Activated CD4-positive, alpha-beta T cell treated with anti-CD3 and anti-CD28 coated beads, Interleukin-2, amount 10 ng/mL, durations not matched to agents 7 days and 5 days (primary cell): ENCODE data around the gene TMEM132E. TPM values are rescaled to one million over a fixed set of nuclear protein-coding genes. Genes with fewer than 3 reads are reported as not detected.
A peak's percentile ranks its signal among the peaks of the same experiment; 100 is the strongest.

Experiments
- CTCF ChIA-PET: fragments of 350-600 bp; sonication (Branson Sonifier 250); formaldehyde crosslinking; loops from one replicate; lab custom pipeline; 2021; ENCODE audit warnings: antibody characterized with exemption; lab: Charles Lee
- POLR2A ChIA-PET: fragments of 350-600 bp; sonication (Branson Sonifier 250); formaldehyde crosslinking; loops from one replicate; lab custom pipeline; 2021; ENCODE audit warnings: antibody characterized with exemption; lab: Charles Lee
- DNase-seq: peaks from one replicate; pipeline ENCODE4 v3.0.0-alpha.2; 2020
- H3K27ac Mint-ChIP-seq: one replicate; pipeline ENCODE4 v1.8.0; 2021; ENCODE audit warnings: mild to moderate bottlenecking, moderate library complexity, mixed read lengths
- H3K27me3 Mint-ChIP-seq: one replicate; pipeline ENCODE4 v1.8.0; 2021; ENCODE audit warnings: mixed read lengths
- H3K36me3 Mint-ChIP-seq: one replicate; pipeline ENCODE4 v1.8.0; 2021; ENCODE audit warnings: low read depth, mixed read lengths
- H3K4me1 Mint-ChIP-seq: one replicate; pipeline ENCODE4 v1.8.0; 2021; ENCODE audit warnings: mixed read lengths
- H3K4me3 Mint-ChIP-seq: one replicate; pipeline ENCODE4 v1.8.0; 2021; ENCODE audit warnings: mild to moderate bottlenecking, moderate library complexity, mixed read lengths
- H3K9me3 Mint-ChIP-seq: one replicate; pipeline ENCODE4 v1.8.0; 2021; ENCODE audit warnings: mixed read lengths
- total RNA-seq, 2 experiments: library from RNA; stranded (reverse); gene quantifications; one replicate each; pipeline ENCODE4 v1.2.3, GENCODE V29; 2021

TMEM132E gene
- total RNA-seq, 2 experiments from 2014 or later: not detected

DNA sequence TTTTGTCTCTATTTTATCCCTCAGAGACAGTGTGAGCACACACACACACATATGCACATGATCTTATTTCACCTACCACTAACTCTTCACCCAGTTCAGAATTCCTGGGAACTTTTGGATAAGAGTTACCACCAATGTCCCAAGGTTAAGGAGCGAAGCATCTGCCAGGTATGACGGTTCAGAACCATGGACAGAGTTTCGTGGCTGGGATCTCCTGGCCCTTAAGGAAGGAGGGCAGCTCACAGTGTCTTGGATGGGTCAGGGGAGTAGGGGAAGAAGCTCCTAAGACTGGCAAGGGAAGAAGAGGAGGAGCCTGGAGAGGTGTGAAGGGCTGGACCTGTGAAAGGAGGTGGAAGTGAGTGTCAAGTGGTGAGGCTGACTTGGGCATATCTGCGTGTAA is 23.0 kb upstream of the TMEM132E start:
- peaks cover 8% of the 10 kb centered on the region for H3K27me3 Mint-ChIP-seq
- no peaks in the 10 kb centered on the region for H3K36me3 Mint-ChIP-seq
- POLR2A ChIA-PET: no interaction called here
- no peaks in the 10 kb centered on the region for H3K9me3 Mint-ChIP-seq
- DNase-seq: peak; percentile 18
- CTCF ChIA-PET: interaction anchor here (1.3 kb wide), 1 partner anchor 9 kb away, joined by 3 read pairs; no protein-coding TSS in a partner anchor
- H3K4me3 Mint-ChIP-seq: no peak overlapping the region
- no peaks in the 10 kb centered on the region for H3K4me1 Mint-ChIP-seq
- H3K27ac Mint-ChIP-seq: no peak overlapping the region

DNA sequence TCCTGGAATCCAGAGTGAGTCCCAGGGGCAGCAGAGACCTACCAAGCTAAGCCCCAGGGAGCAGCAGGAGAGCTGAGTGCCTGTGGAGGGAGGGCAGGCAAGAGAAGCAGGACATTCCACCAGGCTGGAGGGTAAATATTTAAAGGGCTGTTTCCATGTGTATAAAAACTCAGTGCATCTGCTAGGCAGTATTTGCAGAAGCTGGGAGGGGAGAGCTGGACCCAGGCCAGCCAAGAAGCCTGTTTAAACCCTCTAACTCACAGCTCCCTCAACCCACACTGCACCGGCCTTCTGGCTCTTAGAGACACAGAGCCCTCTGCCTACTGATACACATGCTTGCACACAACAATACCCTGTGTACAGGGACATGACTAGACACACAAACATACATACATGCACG is 22.5 kb upstream of the TMEM132E start:
- no peaks in the 10 kb centered on the region for H3K36me3 Mint-ChIP-seq
- no peaks in the 10 kb centered on the region for H3K9me3 Mint-ChIP-seq
- no peaks in the 10 kb centered on the region for H3K4me1 Mint-ChIP-seq
- no peak overlapping the region for H3K4me3 Mint-ChIP-seq
- DNase-seq: no peak
- ChIA-PET CTCF (interaction anchor here (1.3 kb wide), 1 partner anchor 9 kb away, joined by 3 read pairs; no protein-coding TSS in a partner anchor), POLR2A (no interaction called here)
- H3K27ac Mint-ChIP-seq: no peak overlapping the region
- H3K27me3 Mint-ChIP-seq: peaks cover 5% of the 10 kb centered on the region

DNA sequence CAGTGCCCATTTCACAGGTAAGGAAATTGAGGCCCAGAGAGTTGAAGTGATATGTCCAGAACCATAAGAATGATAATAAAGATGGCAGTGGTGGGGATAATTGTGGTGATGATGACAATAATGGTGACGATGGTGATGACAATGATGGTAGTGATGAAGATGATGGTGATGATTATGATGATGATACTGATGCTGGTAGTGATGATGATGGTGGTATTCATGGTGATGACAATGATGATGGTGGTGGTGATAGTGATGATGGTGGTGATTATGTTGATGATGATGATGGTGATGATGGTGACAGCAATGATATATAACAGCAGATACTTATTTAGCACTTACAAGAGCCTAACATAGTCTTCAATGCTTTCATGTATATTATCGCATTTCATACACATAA is 18.1 kb upstream of the TMEM132E start:
- Mint-ChIP-seq H3K27ac (no peak overlapping the region), H3K36me3 (no peaks in the 10 kb centered on the region), H3K4me3 (no peak overlapping the region), H3K27me3 (peaks cover 18% of the 10 kb centered on the region), H3K4me1 (no peaks in the 10 kb centered on the region), H3K9me3 (no peaks in the 10 kb centered on the region)
- POLR2A ChIA-PET: no interaction called here
- no peak for DNase-seq
- CTCF ChIA-PET: no interaction called here

DNA sequence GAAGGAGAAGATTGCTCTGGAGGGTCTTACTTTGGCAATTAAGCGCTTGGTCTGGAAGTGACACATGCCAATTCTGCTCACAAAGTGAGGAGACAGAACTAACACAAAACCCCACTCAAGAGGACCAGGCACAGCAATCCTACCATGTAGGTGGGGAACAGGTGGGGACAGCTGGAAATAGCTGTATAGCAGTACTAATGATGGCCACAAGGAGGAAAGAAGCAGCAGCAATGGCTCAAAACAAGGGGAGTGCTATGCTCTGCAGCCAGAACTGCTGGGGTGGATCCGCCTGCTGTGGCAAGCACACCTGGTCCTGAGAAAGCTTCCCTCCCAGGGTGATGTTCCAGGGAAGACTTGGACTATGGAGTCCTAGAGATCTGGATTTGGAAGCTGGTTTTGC is 17.0 kb upstream of the TMEM132E start:
- no peak overlapping the region for H3K4me3 Mint-ChIP-seq
- no peak overlapping the region for H3K27ac Mint-ChIP-seq
- ChIA-PET POLR2A (no interaction called here), CTCF (interaction anchor here (0.6 kb wide), 1 partner anchor 75 kb away, joined by 3 read pairs; no protein-coding TSS in a partner anchor)
- no peaks in the 10 kb centered on the region for H3K9me3 Mint-ChIP-seq
- no peaks in the 10 kb centered on the region for H3K36me3 Mint-ChIP-seq
- DNase-seq: no peak
- no peaks in the 10 kb centered on the region for H3K4me1 Mint-ChIP-seq
- H3K27me3 Mint-ChIP-seq: peaks cover 18% of the 10 kb centered on the region

DNA sequence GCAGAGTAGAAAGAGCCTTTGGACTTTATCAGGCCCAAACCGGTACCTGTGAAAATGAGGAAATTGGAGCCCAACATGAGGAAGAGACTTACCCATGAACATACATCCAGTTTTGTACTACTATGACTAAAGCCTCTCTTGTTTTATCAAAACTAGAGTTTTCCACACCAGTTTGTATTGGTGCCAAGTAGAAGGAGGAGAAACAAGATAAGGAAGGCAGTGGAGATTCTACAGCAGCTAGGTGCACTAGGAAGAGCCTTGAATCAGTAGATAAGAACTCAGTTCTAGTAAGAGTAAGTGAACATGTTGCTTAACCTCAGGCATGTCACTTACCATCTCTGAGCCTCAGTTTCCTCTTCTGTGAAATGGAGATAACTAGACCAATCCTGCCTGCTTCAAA is 13.7 kb upstream of the TMEM132E start:
- Mint-ChIP-seq H3K4me1 (no peaks in the 10 kb centered on the region), H3K27me3 (peaks cover 25% of the 10 kb centered on the region), H3K9me3 (no peaks in the 10 kb centered on the region), H3K4me3 (no peak overlapping the region), H3K27ac (no peak overlapping the region), H3K36me3 (no peaks in the 10 kb centered on the region)
- ChIA-PET CTCF (no interaction called here), POLR2A (no interaction called here)
- no peak for DNase-seq

DNA sequence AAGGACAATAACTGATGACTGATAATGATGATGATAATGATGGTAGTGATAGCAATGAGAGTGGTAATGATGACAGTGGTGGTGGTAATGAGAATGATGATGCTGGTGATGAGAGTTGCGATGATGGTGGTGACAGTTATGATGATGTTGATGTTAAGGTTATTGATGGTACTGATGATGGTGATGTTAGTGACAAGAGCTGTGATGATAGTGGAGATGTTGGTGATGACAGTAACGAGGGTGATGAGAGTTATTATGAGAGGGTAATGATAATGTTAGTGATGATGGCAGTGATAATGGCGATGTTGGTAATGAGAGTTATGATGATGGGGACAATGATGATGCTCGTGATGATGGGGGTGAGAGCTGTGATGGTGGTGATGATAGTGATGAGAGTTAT is 13.2 kb upstream of the TMEM132E start:
- H3K4me1 Mint-ChIP-seq: no peaks in the 10 kb centered on the region
- no peak overlapping the region for H3K4me3 Mint-ChIP-seq
- ChIA-PET POLR2A (no interaction called here), CTCF (interaction anchor here (1.3 kb wide), 1 partner anchor 14 kb away, joined by 3 read pairs; the partner anchor contains the start of gene TMEM132E)
- no peak overlapping the region for H3K27ac Mint-ChIP-seq
- DNase-seq: no peak
- H3K36me3 Mint-ChIP-seq: no peaks in the 10 kb centered on the region
- H3K27me3 Mint-ChIP-seq: peaks cover 25% of the 10 kb centered on the region
- no peaks in the 10 kb centered on the region for H3K9me3 Mint-ChIP-seq

DNA sequence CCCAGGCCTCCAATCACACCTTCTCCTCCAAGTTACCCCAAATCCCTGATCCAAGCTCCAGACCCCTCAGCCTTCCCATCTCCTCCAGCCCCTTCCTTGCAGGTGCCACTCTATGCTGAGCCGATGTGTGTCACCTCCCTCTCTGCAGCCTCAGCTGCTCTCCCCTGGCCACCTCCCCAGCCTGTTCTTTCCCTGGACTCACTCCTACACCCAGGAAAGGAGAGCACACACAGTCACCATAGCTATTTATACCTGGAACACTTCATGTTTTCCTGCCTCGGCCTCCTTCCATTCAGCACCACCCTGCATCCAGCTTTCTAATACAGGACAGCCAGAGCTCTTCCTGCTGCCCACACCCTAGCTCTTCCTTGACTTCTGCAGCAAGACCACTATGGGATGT is 12.5 kb upstream of the TMEM132E start:
- H3K27ac Mint-ChIP-seq: no peak overlapping the region
- DNase-seq: no peak
- no peaks in the 10 kb centered on the region for H3K4me1 Mint-ChIP-seq
- H3K9me3 Mint-ChIP-seq: no peaks in the 10 kb centered on the region
- H3K27me3 Mint-ChIP-seq: peaks cover 27% of the 10 kb centered on the region
- CTCF ChIA-PET: interaction anchor here (1.3 kb wide), 1 partner anchor 13 kb away, joined by 3 read pairs; the partner anchor contains the start of gene TMEM132E
- no peaks in the 10 kb centered on the region for H3K36me3 Mint-ChIP-seq
- POLR2A ChIA-PET: no interaction called here
- H3K4me3 Mint-ChIP-seq: no peak overlapping the region

DNA sequence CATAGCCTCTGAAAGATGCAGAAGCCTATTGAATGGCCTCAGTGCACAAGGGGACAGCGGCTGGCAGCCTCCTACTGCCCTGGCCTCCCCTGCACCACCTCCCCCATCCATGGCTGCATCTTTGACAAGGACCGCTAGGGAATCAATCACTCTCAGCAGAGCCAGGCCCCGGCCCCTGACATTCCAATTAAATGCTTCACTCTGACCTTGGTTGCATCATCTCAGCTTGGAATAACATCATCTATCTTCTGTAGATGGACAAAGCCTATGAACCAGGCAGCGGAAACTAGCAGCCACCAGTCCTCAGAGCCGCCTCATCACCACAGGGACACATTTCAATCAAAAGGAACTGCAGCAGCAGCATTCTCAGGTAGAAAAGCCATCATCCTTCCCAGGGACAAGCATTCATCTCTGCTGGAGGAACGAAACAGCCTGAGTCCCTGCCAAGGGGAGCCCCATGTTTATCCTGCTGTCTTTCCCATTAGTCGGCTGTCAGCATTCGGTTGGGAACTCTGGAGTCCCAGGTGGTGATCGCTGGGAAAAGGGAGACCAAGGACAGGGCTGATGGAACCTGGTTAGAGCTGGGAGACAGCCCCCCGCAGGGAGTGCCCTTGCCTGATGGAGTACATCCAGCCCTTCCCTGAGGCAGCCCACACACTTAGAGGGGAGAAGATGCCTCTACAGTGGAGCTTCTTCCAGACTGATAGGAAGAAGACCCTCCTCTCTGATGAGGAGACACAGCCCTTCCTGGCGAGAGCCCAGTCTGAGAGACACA is 11.5 kb upstream of the TMEM132E start:
- POLR2A ChIA-PET: no interaction called here
- no peaks in the 10 kb centered on the region for H3K36me3 Mint-ChIP-seq
- CTCF ChIA-PET: no interaction called here
- peaks cover 36% of the 10 kb centered on the region for H3K27me3 Mint-ChIP-seq
- H3K4me1 Mint-ChIP-seq: no peaks in the 10 kb centered on the region
- no peak for DNase-seq
- H3K4me3 Mint-ChIP-seq: no peak overlapping the region
- no peak overlapping the region for H3K27ac Mint-ChIP-seq
- no peaks in the 10 kb centered on the region for H3K9me3 Mint-ChIP-seq

DNA sequence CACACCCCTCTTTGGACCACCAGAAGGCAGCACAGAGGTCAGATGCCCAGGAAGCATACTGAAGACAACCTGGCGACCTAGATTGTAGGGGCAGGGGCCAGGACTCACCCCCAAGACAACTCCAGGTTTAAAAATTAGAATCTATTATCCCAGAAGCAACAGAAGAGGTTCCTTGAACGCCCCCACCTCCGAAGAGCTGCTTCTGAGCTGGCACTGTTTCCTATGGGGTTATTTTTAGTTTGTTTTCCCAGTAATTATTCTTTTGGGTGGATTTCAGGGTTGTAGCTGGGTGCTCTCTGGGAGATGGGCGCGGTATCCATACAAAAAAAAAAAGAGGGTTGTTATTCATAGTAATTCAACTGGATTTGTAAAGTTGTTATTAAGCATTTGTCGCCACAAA is 10.4 kb upstream of the TMEM132E start:
- Mint-ChIP-seq H3K27ac (no peak overlapping the region), H3K4me3 (no peak overlapping the region), H3K27me3 (peaks cover 36% of the 10 kb centered on the region), H3K9me3 (no peaks in the 10 kb centered on the region), H3K4me1 (no peaks in the 10 kb centered on the region), H3K36me3 (no peaks in the 10 kb centered on the region)
- no peak for DNase-seq
- ChIA-PET POLR2A (no interaction called here), CTCF (no interaction called here)

DNA sequence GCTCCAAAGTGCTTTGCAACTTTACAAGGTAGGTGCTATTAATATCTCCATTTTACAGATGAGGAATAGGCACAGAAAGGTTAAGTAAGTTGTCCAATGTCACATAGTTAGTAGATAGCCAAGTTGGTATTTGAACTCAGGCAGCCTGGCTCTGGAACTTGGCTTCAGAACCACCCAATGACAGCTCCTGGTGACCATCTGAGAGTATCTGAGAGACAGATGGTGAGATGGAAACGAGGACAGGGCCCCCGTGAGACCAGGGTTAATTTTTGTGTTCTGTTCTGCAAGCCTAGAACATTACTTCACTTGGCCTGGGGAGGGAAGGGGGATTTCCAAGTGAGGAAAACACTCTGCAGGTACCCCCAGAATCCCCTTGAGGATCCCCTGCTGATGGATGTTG is 9.8 kb upstream of the TMEM132E start:
- H3K27me3 Mint-ChIP-seq: peaks cover 37% of the 10 kb centered on the region
- no peaks in the 10 kb centered on the region for H3K4me1 Mint-ChIP-seq
- CTCF ChIA-PET: no interaction called here
- H3K27ac Mint-ChIP-seq: no peak overlapping the region
- no peak overlapping the region for H3K4me3 Mint-ChIP-seq
- no peaks in the 10 kb centered on the region for H3K36me3 Mint-ChIP-seq
- no peaks in the 10 kb centered on the region for H3K9me3 Mint-ChIP-seq
- POLR2A ChIA-PET: no interaction called here
- no peak for DNase-seq

DNA sequence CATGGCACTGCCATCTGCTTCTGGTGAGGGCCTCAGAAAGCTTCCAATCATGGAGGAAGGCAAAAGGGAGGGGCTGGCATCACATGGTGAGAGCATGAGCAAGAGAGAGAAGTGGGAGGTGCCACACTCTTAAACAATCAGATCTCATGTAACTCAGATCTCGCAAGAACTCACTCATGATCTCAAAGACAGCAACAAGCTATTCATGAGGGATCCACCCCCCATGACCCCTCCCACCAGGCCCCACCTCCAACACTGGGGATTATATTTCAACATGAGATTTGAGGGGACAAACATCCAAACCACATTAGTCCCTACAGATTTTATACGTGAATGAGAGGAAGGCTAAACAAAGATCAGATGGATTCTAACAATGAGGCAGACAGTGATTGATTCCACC is 8.9 kb upstream of the TMEM132E start:
- H3K4me1 Mint-ChIP-seq: no peaks in the 10 kb centered on the region
- H3K36me3 Mint-ChIP-seq: no peaks in the 10 kb centered on the region
- no peaks in the 10 kb centered on the region for H3K9me3 Mint-ChIP-seq
- DNase-seq: no peak
- ChIA-PET POLR2A (no interaction called here), CTCF (no interaction called here)
- H3K4me3 Mint-ChIP-seq: no peak overlapping the region
- H3K27ac Mint-ChIP-seq: no peak overlapping the region
- peaks cover 45% of the 10 kb centered on the region for H3K27me3 Mint-ChIP-seq

DNA sequence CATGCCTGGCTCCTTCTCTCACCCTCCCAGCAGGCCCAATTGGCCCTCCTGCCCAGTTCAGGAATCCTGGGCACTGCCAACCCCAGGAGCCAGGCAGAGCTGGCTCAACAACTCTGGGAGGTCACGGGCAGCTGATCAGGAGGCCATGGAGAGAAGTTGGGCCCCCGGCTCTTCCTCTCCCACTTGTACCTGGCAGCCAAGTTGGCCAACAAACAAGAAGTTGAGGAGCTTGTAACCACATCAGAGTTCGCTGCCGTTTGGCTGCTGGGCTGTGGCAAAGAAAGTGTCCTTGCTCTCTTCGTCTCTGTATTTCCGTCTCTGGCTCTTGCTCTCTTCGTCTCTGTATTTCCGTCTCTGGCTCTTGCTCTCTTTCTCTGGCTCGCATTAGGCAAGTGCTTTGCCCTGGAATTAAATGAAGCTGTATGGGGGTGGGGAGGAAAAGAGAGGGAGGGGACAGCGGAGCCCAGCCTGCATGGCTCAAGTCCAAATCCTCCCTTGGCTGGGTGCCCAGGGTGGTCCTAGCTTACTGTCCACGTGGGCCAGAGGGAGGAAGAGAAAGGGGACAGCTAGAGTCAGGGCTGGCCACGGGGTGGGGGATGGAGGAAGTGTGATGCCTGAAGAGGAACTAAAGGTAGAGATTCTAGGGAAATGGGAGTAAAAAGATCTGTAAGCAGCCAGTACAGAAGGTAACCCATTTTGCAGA is 7.8 kb upstream of the TMEM132E start:
- no peaks in the 10 kb centered on the region for H3K9me3 Mint-ChIP-seq
- peaks cover 54% of the 10 kb centered on the region for H3K27me3 Mint-ChIP-seq
- ChIA-PET CTCF (no interaction called here), POLR2A (no interaction called here)
- H3K36me3 Mint-ChIP-seq: no peaks in the 10 kb centered on the region
- H3K4me1 Mint-ChIP-seq: no peaks in the 10 kb centered on the region
- no peak for DNase-seq
- no peak overlapping the region for H3K4me3 Mint-ChIP-seq
- H3K27ac Mint-ChIP-seq: no peak overlapping the region

DNA sequence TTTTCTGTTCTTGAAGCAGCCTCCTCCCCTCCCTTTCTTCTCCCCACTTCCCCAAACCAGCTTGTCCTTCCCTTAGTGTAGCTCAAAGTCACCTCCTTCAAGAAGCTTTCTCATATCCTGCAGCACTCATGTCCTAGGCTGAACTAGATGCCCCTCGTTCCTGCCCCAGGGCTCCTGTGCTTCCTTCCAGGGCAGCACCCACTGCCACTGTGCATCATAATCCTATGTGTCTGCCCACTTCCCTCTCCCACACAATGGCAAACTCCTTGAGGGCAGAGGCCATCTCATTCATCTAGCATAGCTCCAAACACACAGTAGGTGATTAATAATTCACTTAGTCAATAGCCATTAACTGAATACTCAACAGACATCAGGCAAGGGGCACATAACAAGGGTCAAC is 6.9 kb upstream of the TMEM132E start:
- no peaks in the 10 kb centered on the region for H3K9me3 Mint-ChIP-seq
- ChIA-PET CTCF (no interaction called here), POLR2A (no interaction called here)
- H3K36me3 Mint-ChIP-seq: no peaks in the 10 kb centered on the region
- H3K4me1 Mint-ChIP-seq: no peaks in the 10 kb centered on the region
- peaks cover 63% of the 10 kb centered on the region for H3K27me3 Mint-ChIP-seq
- no peak for DNase-seq
- H3K4me3 Mint-ChIP-seq: no peak overlapping the region
- H3K27ac Mint-ChIP-seq: no peak overlapping the region
